ENCODE measurements around the gene DRAM1. TPM values are rescaled to one million over a fixed set of nuclear protein-coding genes. Genes with fewer than 3 reads are reported as not detected.

DRAM1 gene
- total and polyA plus RNA-seq, 10 of the 15 experiments (the other 5 are each of a cell fraction or from before 2014, with no cell fraction given) = 22.4 to 91.5 (median 41.4) TPM

DNA sequence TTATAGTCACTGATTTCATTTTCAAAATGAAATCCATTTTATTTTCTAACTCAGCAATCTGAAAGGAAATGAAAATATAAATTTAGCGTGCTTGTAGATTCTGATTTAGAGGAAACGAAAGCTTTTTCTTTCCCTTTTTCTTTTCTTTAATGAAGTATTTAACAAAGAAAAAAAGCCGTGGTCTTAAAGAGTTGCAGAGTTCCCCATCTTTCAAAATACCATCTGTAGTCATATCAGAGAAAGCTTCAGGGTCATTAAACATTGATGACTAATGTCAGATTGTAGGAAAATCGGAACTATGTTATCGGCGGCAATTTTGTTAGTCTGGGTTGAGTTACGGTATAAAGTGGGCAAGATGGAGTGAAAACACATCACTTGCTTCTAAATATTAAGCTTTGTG, 32.3 kb downstream of the DRAM1 start:
- CTCF ChIA-PET = interaction anchor here (0.8 to 1.8 kb wide), 12 partner anchors 8 to 92 kb away, joined by 3 to 8 read pairs (median 3); partner anchors contain the start of gene GNPTAB
- DNase-seq (ENCODE audit: low read depth, low spot score) = no peak
- Histone ChIP-seq H3K9ac (ENCODE audit: control insufficient read depth, insufficient read depth, low read length) (peak overlapping the region; percentile 16), H4K20me1 (ENCODE audit: control insufficient read depth, insufficient read depth) (no peaks in the 10 kb centered on the region), H3K79me2 (ENCODE audit: control insufficient read depth, insufficient read depth, low read length) (peaks cover 2% of the 10 kb centered on the region; the same call in 1 of the 2 replicates), H3K36me3 (ENCODE audit: control insufficient read depth in 2 of 2, insufficient read depth in 2 of 2, low read length in 1 of 2) (peaks cover 2 to 9% of the 10 kb centered on the region in 2 experiments), H3K4me3 (peak overlapping the region; percentile 43; the same call in 1 of the 2 replicates), H3K27ac (ENCODE audit: control insufficient read depth, insufficient read depth) (peak overlapping the region; percentile 88), H3K4me1 (ENCODE audit: control insufficient read depth, insufficient read depth, low read length) (peaks cover 31% of the 10 kb centered on the region), H3K27me3 (replicated peaks in 1 of 2; ENCODE audit: control insufficient read depth in 2 of 2, insufficient read depth in 2 of 2, low read length in 1 of 2) (no peaks in the 10 kb centered on the region), H3K4me2 (ENCODE audit: control insufficient read depth, insufficient read depth) (peak overlapping the region; percentile 72), H2AFZ (ENCODE audit: control insufficient read depth, low read depth, low read length) (peak overlapping the region; percentile 66), H3K9me3 (replicated peaks; ENCODE audit: control insufficient read depth, insufficient read depth, low read length) (no peaks in the 10 kb centered on the region)
- no TSS peak for BruUV-seq (replicated peaks)
- in situ Hi-C loops (cut with MboI) = no loop called here
- intact Hi-C loops (cut with micrococcal nuclease; ENCODE audit: unreplicated experiment) = no loop called here
- WGBS (ENCODE audit: insufficient coverage, insufficient replicate concordance, low lambda C conversion rate, missing lambda C conversion rate) = 2% methylated on average over 7 of the region's 7 CpGs
- SMC1A ChIA-PET (ENCODE audit: uncharacterized antibody, unreplicated experiment) = interaction anchor here (0.8 to 6.9 kb wide), 11 partner anchors 10 to 136 kb away, joined by 3 to 35 read pairs (median 4); partner anchors contain the start of gene GNPTAB
- FAIRE-seq = no peak
- peak; percentile 82 for ATAC-seq
- RAD21 ChIA-PET (ENCODE audit: unreplicated experiment) = interaction anchor here (0.7 to 2.2 kb wide), 12 partner anchors 18 to 569 kb away, joined by 3 to 12 read pairs (median 3); partner anchors contain the start of gene DRAM1
- POLR2A ChIA-PET = interaction anchor here (0.5 to 1.4 kb wide), 6 partner anchors 10 to 422 kb away, joined by 3 to 8 read pairs (median 3); partner anchors contain the start of gene GNPTAB
- no peak for TF ChIP-seq EGR1 (IDR thresholded peaks at IDR 0.05; ENCODE audit: borderline replicate concordance in 1 of 2, low read depth in 2 of 2, low read length in 2 of 2)
- no peak for TF ChIP-seq NBN (IDR thresholded peaks at IDR 0.05)
- TF ChIP-seq RUNX3 (IDR thresholded peaks at IDR 0.05; ENCODE audit: low read length) = peak; percentile 22; the same call in 1 of the 2 replicates
- TF ChIP-seq EP300 (IDR thresholded peaks at IDR 0.05; ENCODE audit: borderline replicate concordance in 1 of 2, control insufficient read depth in 1 of 2, low read depth in 2 of 2, low read length in 2 of 2) = peak in 1 of 2 experiments; percentile 22; a peak in 1 of 4 replicates
- no peak for TF ChIP-seq SMAD1 (IDR thresholded peaks at IDR 0.05; ENCODE audit: low read depth, partially characterized antibody)
- TF ChIP-seq SREBF2 (IDR thresholded peaks at IDR 0.05; ENCODE audit: low read length) = no peak
- no peak for TF ChIP-seq STAT1 (conservative IDR thresholded peaks at IDR 0.05)
- TF ChIP-seq FOXM1 (IDR thresholded peaks at IDR 0.05; ENCODE audit: low read depth, low read length) = peak; percentile 61; the same call in 1 of the 2 replicates
- TF ChIP-seq TAF1 (IDR thresholded peaks at IDR 0.05; ENCODE audit: borderline replicate concordance, low read depth, low read length) = peak; percentile 12; the same call in 1 of the 2 replicates
- TF ChIP-seq SREBF1 (IDR thresholded peaks at IDR 0.05; ENCODE audit: low read length) = no peak
- TF ChIP-seq NFYB (IDR thresholded peaks at IDR 0.05; ENCODE audit: insufficient read depth, low read depth, low read length) = no peak
- TF ChIP-seq PML (IDR thresholded peaks at IDR 0.05; ENCODE audit: low read length) = no peak
- TF ChIP-seq HDAC2 (IDR thresholded peaks at IDR 0.05) = no peak
- no peak for TF ChIP-seq MTA3 (IDR thresholded peaks at IDR 0.05; ENCODE audit: borderline replicate concordance, low read length)
- TF ChIP-seq, protein P1, sequence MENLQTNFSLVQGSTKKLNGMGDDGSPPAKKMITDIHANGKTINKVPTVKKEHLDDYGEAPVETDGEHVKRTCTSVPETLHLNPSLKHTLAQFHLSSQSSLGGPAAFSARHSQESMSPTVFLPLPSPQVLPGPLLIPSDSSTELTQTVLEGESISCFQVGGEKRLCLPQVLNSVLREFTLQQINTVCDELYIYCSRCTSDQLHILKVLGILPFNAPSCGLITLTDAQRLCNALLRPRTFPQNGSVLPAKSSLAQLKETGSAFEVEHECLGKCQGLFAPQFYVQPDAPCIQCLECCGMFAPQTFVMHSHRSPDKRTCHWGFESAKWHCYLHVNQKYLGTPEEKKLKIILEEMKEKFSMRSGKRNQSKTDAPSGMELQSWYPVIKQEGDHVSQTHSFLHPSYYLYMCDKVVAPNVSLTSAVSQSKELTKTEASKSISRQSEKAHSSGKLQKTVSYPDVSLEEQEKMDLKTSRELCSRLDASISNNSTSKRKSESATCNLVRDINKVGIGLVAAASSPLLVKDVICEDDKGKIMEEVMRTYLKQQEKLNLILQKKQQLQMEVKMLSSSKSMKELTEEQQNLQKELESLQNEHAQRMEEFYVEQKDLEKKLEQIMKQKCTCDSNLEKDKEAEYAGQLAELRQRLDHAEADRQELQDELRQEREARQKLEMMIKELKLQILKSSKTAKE (IDR thresholded peaks at IDR 0.05; ENCODE audit: low read depth, poor library complexity, severe bottlenecking) = peak; percentile 16
- TF ChIP-seq, protein P2, sequence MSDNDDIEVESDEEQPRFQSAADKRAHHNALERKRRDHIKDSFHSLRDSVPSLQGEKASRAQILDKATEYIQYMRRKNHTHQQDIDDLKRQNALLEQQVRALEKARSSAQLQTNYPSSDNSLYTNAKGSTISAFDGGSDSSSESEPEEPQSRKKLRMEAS (IDR thresholded peaks at IDR 0.05; ENCODE audit: low read depth, low read length) = no peak
- no peak for TF ChIP-seq BACH1 (IDR thresholded peaks at IDR 0.05; ENCODE audit: borderline replicate concordance)
- TF ChIP-seq NR2C2 (IDR thresholded peaks at IDR 0.05; ENCODE audit: borderline replicate concordance, control insufficient read depth, insufficient read length, low read depth) = no peak
- no peak for TF ChIP-seq POLR2AphosphoS2 (IDR thresholded peaks at IDR 0.05; ENCODE audit: low read depth, low read length)
- TF ChIP-seq SIX5 (IDR thresholded peaks at IDR 0.05; ENCODE audit: low read depth, low read length, severe bottlenecking) = no peak
- TF ChIP-seq CHD4 (IDR thresholded peaks at IDR 0.05) = no peak
- TF ChIP-seq CHD2 (IDR thresholded peaks at IDR 0.05; ENCODE audit: borderline replicate concordance, low read depth, low read length) = no peak
- TF ChIP-seq TCF7 (IDR thresholded peaks at IDR 0.05; ENCODE audit: borderline replicate concordance) = no peak
- TF ChIP-seq MYB (IDR thresholded peaks at IDR 0.05; ENCODE audit: borderline replicate concordance, low read depth, low read length) = no peak
- TF ChIP-seq IKZF1 (conservative IDR thresholded peaks at IDR 0.05) = 0 out of 2 replicates have a peak, but pooled peaks have one; percentile 12
